22Rv1 (cell line): ENCODE results near the gene UGT2A2.

Experiments used
- H3K27ac ChIP-seq: fragments of 450-650 bp; 2 replicates; pipeline ENCODE4 v1.5.1; 2017
- CTCF ChIP-seq: fragments of 450-650 bp; IDR thresholded peaks from 2 replicates; pipeline ENCODE4 v1.5.1; 2017; ENCODE audit warnings: mild to moderate bottlenecking
- ZFX ChIP-seq: fragments of 450-650 bp; IDR thresholded peaks from 2 replicates; pipeline ENCODE4 v1.6.1; 2017; ENCODE audit warnings: antibody characterized with exemption, borderline replicate concordance

UGT2A2 gene

GRCh38 chr4:69600013-69600412 lies 39.4 kb downstream of the UGT2A2 start:
- TF ChIP-seq CTCF (no peak), ZFX (no peak)
- no peak overlapping the region for H3K27ac ChIP-seq

GRCh38 chr4:69594382-69594781 lies 45.1 kb downstream of the UGT2A2 start:
- TF ChIP-seq CTCF = no peak
- TF ChIP-seq ZFX = no peak
- H3K27ac ChIP-seq = no peak overlapping the region

- no peak overlapping the region for H3K27ac ChIP-seq
- TF ChIP-seq ZFX (no peak), CTCF (no peak)
Observed at GRCh38 chr4:69591364-69591763, 48.1 kb downstream of the UGT2A2 start.

DNA sequence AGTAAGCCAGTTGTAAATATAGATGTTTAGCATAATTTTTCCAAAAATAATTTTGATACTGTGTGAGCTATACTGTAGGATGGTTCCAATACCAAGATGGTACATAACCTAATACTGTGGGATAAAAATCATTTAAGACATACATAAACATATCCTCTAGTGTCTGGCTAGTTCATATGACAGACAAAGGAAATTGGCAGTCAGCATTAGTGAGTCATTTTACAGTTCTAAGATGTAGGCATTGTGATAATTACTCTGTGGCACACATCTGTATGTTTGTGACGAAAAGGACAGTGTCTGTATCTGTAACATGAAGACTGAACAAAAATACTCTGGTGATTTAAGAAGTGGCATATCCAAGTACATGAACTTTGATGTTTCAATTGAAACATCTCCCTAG lies 49.6 kb downstream of the UGT2A2 start:
- no peak overlapping the region for H3K27ac ChIP-seq
- no peak for TF ChIP-seq CTCF
- TF ChIP-seq ZFX = no peak

DNA sequence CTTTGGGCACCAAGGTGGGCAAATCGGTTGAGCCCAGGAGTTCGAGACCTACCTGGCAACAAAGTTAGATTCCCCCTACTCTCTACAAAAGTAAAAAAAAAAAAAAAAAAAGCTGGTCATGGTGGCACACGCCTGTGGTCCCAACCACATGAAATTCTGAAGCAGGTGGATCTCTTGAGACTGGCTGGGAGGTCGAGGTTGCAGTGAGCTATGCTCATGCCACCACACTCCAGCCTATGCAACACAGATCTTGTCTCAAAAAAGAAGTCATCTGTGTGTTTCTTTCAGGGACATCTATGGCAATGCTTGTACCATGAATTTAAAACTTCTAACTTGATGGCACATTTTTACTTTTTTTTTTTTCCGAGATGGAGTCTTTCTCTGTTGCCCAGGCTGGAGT lies 55.3 kb downstream of the UGT2A2 start:
- no peak for TF ChIP-seq ZFX
- no peak for TF ChIP-seq CTCF
- H3K27ac ChIP-seq = no peak overlapping the region

DNA sequence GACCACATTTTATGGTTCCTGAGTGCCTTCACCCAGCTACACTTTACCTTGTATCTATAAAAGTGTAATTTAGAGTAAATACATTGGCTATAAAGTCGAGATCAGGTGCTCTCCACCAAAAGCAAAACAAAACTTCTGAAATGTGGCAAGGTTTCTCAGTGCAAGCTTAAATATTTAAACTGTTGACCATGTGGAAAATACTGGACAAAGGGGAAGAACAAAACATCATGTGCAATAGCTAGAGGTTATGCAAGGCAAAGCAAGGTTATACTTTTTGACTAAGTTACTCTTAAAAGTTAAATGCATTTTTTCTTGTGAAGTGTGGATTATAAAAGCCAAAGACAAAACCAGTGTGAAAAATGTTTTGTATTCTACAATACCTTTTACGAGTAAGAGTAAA lies 55.9 kb downstream of the UGT2A2 start:
- TF ChIP-seq CTCF (no peak), ZFX (no peak)

DNA sequence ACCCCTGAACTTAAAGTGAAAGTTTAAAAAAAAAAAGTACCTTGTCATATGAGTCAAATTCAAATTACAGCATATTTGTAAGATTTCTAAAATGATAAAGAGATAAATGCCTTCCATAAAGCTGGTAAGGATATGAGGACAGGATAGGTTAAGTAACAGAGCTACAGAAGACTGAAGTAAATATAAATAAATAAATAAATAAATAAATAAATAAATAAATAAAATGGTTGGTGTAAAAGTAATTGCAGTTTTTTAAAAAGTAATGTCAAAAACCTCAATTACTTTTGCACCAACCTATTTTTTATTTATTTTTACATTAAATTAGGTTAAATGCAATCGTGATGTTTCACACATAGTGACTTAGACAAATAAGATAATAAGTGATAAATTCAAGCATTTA lies 62.2 kb downstream of the UGT2A2 start:
- no peak overlapping the region for H3K27ac ChIP-seq
- TF ChIP-seq ZFX = no peak
- no peak for TF ChIP-seq CTCF

More for the DNA sequence above, 55.9 kb downstream of the UGT2A2 start:
- H3K27ac ChIP-seq = no peak overlapping the region
